GM08714 (cell line): Measurements from ENCODE around the gene NUP62.
"Not testable (repeated sequence)": the region's sequence is repeated elsewhere in the genome, so short reads cannot be mapped to it uniquely, and the experiment has no call there.

Experiments
- H3K4me3 ChIP-seq: fragments of 200-500 bp; sonication (Bioruptor generic); 2 replicates; pipeline ENCODE4 v1.5.1; 2014; ENCODE audit warnings: mild to moderate bottlenecking, low read length, inconsistent platforms
- ZNF274 ChIP-seq: IDR thresholded peaks from 2 replicates; pipeline ENCODE4 v1.6.1; 2012; ENCODE audit warnings: mild to moderate bottlenecking, low read depth, low read length

NUP62 gene

DNA sequence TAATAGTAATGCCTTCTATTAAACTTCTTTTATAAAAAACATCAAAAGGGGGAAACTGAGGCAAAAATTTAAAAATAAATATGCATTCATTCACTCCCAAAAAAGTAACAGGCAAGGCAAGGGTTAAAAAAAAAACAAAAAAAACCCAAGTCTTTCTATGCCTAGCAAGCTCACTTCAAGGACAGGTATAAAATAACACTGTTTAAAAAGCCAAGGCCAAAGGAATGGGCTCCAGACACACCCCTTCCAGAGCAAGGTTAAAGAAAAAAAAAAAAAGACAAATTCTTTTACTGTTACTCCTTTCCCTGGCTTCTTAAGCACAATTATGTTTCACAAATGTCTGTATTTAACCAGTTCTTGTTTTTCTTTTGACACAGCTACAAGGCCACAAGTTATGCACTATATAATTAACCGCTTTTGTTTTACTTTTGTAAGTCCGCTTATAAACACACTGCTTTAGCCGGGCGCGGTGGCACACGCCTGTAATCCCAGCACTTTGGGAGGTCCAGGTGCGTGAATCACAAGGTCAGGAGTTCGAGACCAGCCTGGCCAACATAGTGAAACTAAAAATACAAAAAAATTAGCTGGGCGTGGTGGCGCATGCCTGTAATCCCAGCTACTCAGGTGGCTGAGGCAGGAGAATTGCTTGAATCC is 28.1 kb upstream of the NUP62 start:
- no peak overlapping the region for H3K4me3 ChIP-seq
- TF ChIP-seq ZNF274 = no peak

- H3K4me3 ChIP-seq = no peak overlapping the region
- no peak for TF ChIP-seq ZNF274
Measured at GRCh38 chr19:49956115-49956495, 26.8 kb upstream of the NUP62 start.

GRCh38 chr19:49954933-49955332 is 25.6 kb upstream of the NUP62 start:
- TF ChIP-seq ZNF274 = no peak
- H3K4me3 ChIP-seq = no peak overlapping the region

DNA sequence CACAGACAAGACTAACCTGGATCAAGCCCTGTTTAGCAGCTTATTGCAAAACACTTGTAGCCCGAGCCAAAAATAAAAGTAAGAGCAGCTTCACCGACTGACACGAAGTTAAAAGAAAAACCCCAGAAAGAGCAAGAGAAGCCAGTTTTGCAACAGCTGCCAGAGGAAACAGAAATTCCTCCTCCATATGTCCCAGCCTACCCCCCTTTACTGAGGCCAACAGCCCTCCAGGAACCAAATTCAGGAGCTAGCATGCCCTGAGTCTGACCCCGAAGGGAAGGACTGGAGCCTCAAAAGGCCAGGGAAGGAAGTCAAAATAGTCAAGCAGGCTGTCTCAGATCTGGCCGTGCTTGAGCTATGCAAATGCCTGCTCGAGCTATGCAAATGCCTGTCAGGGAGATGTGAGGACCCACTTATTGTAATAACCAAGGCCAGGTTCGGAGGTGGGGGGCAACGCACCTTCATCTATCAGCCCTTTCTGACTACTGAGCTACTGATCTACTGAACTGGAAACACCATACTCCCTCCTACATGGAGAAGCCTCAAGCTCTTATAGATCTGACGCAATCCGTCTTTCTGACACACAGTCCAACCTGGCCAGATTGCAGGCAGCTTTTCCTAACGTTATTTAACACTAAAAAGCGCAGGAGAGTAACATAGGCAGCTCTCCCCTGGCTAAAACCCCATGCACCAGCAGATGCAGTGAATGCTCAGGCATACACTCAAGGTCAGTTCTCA is 25.0 kb upstream of the NUP62 start:
- no peak overlapping the region for H3K4me3 ChIP-seq
- TF ChIP-seq ZNF274 = no peak

DNA sequence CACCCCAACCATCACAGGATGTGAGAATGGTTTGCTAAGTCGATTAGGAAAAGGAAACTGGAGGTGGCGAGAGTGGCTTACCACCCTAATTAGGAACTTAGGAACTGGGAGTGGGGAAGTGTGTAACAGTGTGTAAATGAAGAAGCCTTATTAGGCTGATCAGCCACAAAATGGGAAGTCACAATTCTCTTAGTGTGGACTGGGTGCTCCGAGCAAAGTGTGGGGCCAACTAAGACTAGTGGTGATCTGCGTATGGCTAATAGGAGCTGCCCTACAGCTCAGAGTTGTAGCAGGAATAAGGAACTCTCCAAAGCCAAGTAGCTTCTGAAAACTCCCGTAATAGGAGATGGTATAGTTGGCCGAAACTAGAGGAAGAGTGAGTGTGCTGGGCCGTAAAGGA is 24.1 kb upstream of the NUP62 start:
- TF ChIP-seq ZNF274 = no peak
- H3K4me3 ChIP-seq = no peak overlapping the region

GRCh38 chr19:49952906-49953305 is 23.6 kb upstream of the NUP62 start:
- no peak for TF ChIP-seq ZNF274
- H3K4me3 ChIP-seq = no peak overlapping the region

DNA sequence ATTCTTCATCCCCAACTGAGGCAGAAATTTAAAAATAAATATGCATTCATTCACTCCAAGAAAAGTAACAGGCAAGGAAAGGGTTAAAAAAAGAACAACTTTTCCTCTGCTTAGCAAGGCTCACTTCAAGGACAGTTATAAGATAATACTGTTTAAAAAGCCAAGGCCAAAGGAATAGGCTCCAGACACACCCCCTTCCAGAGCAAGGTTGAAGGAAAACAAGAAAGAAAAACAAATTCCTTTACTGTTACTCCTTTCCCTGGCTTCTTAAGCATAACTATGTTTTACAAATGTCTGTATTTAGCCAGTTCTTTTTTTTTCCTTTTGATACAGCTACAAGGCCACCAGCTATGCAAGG is 23.2 kb upstream of the NUP62 start:
- no peak overlapping the region for H3K4me3 ChIP-seq
- TF ChIP-seq ZNF274 = no peak

GRCh38 chr19:49951806-49952478 is 22.6 kb upstream of the NUP62 start:
- TF ChIP-seq ZNF274 = no peak
- no peak overlapping the region for H3K4me3 ChIP-seq

DNA sequence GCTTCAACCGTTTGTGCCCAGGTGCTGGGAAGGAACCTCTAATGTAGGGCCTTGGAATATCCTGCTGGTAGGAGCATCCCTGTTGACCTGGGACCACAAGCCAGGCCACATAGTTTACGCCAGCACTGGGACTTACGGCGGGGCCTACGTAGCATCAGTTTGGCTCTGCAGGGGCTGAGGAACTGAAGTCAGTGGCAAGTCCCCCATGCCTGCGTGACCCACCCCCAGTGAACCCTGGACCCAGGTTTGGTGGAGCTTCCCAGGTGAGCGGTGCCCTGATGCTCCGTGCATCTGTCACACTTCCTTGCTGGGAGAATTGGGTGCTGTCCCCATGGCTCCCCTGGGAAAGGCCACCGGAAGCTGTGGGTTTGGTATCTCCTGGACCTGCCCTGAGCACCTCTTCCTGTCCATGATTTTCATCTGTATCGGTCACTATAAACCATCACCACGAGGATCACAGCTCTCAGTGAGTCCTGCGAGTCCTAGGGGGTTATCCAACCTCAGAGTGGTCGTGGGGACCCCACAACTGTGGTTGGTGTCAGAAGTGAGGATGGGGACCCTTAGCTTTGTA is 21.7 kb upstream of the NUP62 start:
- no peak for TF ChIP-seq ZNF274
- no peak overlapping the region for H3K4me3 ChIP-seq

DNA sequence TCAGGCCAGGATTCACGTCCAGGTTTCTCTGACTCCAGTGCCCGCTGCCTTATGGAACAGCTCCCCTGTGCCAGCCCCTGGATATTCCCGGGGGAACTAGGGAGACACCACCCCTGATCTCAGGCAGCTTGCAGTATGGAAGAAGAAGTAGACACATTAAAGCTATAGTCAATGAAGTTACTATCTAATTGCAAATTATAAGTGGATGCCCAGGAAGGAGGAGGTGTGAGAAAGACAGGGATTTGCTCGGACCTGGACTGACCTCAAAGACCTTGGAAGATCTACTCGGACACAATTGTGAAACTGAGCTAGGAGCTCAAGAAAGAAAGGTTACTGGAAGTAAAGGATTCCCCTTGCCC is 21.3 kb upstream of the NUP62 start:
- no peak overlapping the region for H3K4me3 ChIP-seq
- no peak for TF ChIP-seq ZNF274

- no peak for TF ChIP-seq ZNF274
- H3K4me3 ChIP-seq = no peak overlapping the region
Measured at GRCh38 chr19:49949742-49950589, 20.7 kb upstream of the NUP62 start.

DNA sequence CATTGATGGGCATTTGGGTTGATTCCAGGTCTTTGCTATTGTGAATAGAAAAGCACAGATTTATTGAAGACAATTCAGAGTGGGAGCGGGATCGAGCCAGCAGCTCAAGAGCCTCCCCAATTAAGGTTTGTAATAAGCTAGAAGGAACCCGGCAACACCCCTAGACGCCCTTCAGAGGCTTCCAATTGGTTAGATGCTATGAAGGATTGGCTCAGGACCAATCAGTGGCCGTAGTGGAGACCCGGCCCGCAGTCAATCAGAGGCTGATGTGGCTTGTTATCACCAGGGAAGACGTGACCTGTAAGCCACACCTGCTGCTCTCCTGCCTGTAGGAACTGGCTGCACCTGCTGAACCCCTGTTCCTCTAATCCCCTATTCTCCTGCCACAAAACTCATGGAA is 17.1 kb upstream of the NUP62 start:
- no peak overlapping the region for H3K4me3 ChIP-seq
- TF ChIP-seq ZNF274 = no peak

- not testable (repeated sequence) for H3K4me3 ChIP-seq
Measured at GRCh38 chr19:49944567-49944966, 15.3 kb upstream of the NUP62 start.

DNA sequence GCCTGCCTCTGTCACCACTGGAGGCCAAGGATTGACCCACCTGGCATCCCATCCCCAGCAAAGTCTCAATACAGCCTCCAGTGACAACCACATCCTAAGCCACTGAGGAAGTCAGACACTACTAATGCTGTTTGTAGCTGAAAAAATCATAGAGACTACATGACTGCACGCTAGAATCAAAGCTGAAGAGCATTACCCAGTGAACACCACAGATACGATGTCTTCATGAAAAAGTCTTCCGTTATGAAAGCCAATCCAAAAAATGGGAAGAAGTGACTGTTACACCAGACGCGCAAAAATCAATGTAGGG is 11.1 kb upstream of the NUP62 start:
- no peak for TF ChIP-seq ZNF274
- no peak overlapping the region for H3K4me3 ChIP-seq
